Skin of body (tissue), 2 donors: ENCODE measurements around the gene BTBD2. TPM values are rescaled to one million over a fixed set of nuclear protein-coding genes. Genes with fewer than 3 reads are reported as not detected.
"Not testable (repeated sequence)": the region's sequence is repeated elsewhere in the genome, so short reads cannot be mapped to it uniquely, and the experiment has no call there.

Experiments used
- DNase-seq: peaks from one replicate; lab custom pipeline; 2025; lab: John Stamatoyannopoulos, UW
- total RNA-seq: library from RNA; depleted of rRNA; stranded (reverse); fragments of >200 nt; gene quantifications from one replicate; pipeline ENCODE4 v1.2.3, GENCODE V29; 2014

Gene BTBD2
- total RNA-seq, 1 donor from 2014 or later = 26.9 TPM

GRCh38 chr19:2014731-2015607 lies 545 bp downstream of the BTBD2 start:
- no peak for DNase-seq

DNA sequence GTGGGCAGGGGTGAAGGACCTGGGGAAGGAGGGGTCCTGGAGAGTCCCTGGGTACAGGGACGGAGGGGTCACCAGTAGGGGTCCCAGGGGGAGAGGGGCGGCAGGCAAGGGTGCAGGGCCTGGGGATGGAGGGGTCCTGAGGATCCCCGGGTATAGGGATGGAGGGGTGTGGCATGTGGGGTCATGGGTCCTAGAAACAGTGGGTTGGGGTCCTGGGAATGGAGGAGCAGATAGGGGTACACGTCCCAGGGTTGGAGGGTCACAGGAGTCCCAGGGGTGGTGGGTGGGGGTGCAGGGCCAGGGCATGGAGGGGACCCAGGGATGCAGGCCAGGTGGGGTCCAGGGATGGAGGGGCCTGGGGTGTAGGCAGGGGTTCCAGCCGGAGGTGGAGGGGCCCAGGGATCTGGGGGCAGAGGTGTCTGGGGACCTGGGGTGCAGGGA lies 1.4 kb downstream of the BTBD2 start:
- no peak for DNase-seq

DNA sequence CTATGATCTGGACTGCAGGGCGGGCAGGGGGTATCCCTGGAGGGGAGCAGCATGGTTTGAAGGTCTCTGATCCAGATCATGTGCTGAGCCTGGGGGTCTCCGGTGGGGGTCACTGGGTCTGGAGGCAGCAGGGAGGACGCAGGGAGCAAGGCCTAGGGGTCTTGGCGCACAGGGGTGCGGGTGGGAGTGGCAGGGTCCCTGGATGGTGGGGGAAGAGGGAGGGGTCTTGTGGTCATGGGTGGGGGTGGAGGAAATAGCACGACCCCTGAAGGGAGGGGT lies 1.9 kb downstream of the BTBD2 start:
- DNase-seq = no peak

DNA sequence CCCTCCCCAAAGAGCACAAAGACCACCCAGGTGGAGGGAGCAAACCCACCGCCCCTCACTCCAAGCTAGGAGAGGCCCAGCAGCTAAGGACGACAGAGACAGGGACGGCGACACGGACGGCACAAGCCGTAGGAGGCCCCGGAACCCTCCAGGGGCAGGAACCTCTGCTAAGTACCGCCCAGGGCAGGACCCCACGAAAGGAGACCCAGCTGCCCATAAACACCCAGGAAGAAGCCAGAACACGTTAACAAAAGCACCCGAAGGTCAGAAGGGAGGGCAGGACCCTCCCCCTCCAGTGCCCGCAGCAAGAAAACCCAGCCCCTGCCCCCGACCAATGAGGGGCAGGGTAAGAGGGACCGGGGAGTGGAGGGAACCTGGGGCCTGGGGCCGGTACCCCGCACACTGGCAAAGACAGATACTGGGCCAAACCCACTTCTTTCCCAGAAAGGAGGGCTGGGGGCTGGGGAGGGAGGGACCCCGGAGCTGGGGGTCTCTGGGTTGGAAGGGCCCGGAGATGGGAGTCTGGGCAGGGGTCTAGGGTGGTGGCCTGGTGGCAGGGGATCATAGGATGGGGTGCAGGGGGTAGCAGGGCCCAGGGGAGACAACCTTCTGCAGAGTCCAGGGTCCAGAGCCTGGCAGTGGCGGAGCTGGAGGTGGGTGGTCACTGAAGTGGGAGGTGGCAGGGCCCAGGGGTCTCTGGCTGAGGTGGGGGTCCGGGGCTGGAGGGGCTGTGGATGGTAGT lies 2.4 kb downstream of the BTBD2 start:
- DNase-seq = no peak

DNA sequence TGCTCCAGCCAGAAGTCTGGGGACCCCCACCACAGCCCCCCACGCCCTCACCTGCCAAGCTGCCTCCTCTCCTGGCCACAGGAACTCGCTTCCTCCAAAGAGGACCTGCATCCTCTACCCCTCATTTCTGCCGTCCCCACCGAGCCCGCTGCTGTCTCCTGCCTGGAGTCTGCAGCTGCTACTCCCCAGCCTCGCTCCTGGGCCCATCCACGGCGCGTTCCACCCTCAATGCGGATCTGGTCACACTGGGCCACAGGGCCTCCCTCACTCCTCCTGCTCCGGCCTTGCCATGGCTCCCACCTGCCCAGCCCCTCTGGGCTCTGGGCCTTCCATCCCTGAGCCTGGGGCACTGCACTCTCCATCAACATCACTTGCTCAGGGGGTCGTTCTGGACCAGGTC lies 4.3 kb downstream of the BTBD2 start:
- DNase-seq = no peak

- no peak for DNase-seq
These were observed 5.3 kb downstream of the BTBD2 start for GRCh38 chr19:2010135-2010668.

GRCh38 chr19:2003874-2004273 lies 11.6 kb downstream of the BTBD2 start:
- no peak for DNase-seq

DNA sequence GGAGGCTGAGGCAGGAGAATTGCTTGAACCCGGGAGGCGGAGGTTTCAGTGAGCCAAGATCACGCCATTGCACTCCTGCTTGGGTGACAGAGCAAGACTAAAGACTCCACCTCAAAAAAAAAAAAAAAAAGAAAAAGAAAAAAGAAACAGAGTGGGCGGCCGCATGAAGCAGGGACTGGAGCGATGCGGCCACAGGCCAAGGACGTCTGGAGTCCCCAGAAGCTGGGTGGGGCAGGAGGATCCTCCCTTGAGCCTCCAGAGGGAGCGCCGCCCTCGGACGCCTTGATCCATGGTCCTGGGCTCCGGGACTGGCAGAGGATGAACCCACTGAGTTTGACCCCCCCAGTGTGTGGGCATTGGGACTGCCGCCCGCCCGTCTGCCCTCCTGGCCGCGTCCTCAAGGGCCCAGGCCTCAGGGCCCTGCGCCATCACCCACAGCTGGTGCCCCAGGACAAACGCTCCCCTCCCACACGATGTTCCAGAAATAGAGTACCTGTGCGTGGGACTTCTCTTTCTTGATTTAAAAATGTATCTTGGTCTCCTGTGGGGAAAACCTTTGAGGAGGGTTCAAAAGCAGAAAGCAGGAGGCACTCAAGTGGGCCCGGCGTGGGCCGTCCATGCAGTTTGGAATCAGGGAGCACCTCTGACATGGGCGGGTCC lies 15.5 kb downstream of the BTBD2 start:
- no peak for DNase-seq

DNA sequence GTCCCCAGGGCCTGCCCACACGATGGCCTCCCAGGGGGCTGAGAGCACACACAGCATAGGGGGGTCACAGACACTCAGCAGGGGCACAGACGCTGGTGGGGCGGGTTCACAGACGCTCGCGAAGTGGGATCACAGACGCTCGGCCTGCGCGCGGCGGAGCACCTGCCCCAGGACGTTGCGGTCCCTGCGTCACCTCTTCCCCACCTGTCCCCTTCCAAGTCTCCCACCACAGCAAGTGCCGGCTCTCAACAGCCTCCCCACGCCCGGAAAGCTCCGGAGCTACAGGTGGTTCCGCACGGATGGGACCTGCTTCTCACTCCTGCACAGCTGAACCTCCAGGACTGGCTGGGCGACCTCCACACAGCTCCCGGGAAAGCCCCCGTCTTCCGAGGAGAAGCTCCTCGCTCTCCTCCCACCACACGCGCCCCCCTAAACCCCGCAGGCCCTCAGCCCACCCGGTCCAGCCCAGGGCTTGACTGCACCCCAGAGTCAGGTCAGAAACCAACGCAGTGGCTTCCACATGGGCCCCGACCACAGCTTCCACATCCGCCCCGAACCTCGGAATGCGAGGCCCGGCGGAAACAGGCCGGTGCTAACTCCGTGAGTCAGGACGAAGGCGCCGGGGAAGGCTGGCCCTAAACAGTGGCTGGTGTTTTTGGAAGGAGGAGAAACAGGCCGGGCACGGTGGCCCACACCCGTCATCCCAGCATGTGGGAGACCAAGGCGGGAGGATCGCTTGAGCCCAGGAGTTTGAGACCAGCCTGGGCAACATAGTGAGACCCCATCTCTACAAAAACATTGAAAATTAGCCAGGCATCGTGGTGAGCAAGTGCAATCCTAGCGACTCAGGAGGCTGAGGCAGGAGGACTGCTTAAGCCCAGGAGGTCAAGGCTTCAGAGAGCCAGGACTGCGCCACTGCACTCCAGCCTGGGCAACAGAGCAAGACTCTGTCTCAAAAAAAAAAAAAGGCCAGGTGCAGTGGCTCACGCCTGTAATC lies 16.5 kb downstream of the BTBD2 start:
- DNase-seq = no peak

GRCh38 chr19:1997353-1998233 lies 17.9 kb downstream of the BTBD2 start:
- DNase-seq = no peak

DNA sequence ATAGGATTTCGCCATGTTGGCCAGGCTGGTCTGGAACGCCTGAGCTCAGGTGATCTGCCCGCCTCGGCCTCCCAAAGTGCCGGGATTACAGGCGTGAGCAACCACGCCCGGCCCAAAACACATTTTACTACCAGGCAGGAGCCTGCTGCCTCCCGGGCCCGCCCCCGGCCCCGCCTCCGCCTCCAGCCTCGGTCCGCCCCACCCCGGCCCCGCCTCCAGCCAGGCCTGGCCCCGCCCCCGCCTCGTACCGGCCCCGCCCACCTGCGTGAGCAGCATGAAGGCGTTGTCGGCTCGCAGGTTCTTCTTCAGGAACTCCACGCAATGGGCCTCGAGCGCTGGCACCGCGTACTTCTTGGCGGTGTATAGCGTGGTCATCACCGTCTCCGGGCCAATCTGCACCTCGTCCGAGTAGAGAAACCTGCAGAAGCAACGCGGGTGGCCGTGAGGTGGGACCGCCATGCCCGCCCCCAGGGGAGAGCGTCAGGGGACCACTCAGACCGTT lies 22.7 kb downstream of the BTBD2 start:
- DNase-seq = no peak

GRCh38 chr19:1991018-1991913 lies 24.2 kb downstream of the BTBD2 start:
- no peak for DNase-seq

DNA sequence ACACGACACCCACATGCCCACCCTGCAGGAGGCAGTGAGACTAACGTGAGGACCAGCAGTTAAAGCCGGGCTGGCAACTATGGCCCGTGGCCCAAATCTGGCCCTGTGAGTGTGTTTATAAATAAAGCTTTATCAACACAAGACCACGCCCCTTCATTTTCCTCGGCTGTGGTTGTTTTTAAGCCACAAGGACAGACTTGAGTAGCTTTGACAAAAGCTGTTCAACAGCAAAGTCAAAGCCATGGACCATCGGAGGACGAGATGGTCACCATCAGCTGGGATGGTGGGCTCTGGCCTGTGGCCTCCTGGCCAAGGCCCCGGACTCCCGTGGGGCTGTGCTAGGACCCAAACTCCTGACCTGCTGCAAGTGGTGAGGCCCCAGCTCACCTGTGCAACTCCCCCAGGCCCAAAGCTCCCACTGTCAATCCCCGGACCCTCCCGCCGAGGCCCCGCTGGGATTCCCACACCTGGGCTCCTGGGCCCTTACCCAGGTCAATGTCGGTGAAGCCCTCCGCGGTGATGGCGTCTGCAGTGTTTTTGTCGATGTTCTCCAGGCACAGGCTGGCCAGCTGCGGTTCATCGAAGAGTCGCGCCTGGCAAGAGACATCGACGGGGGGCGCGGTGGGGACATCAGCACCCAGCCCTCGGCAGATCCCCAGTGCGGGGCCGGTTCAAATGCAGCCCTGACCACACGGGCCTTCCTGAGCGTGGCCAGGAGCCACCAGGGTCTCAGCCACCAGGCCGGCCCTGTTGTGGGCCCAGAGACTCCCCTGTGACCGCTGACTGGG lies 25.1 kb downstream of the BTBD2 start:
- no peak for DNase-seq

GRCh38 chr19:1989513-1990229 lies 25.8 kb downstream of the BTBD2 start:
- no peak for DNase-seq

DNA sequence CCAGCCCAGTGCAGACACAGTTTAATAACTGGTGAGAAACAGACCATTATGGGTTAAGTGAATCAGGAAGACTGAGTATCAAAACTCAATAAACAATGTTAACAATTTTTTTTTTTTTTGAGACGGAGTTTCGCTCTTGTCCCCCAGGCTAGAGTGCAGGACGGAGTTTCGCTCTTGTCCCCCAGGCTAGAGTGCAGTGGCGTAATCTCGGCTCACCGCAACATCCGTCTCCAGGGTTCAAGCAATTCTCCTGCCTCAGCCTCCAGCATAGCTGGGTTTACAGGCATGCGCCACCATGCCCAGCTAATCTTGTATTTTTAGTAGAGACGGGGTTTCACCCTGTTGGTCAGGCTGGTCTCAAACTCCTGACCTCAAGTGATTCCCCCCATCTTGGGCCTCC lies 27.1 kb downstream of the BTBD2 start:
- DNase-seq = not testable (repeated sequence)

GRCh38 chr19:1987197-1988187 lies 28.0 kb downstream of the BTBD2 start:
- no peak for DNase-seq
